K562 (cell line): ENCODE data around the gene ADD1. TPM values are rescaled to one million over a fixed set of nuclear protein-coding genes. Genes with fewer than 3 reads are reported as not detected.
"Not testable (repeated sequence)": the region's sequence is repeated elsewhere in the genome, so short reads cannot be mapped to it uniquely, and the experiment has no call there.

ENCODE experiments used
- ATAC-seq: fragments of 200-7000 bp; cut with Tn5 transposase; 3 replicates; pipeline ENCODE4 v1.9.1; 2020; ENCODE audit warnings: moderate library complexity
- BruUV-seq: library from RNA; stranded (reverse); fragments of 400-500 nt; replicated peaks from 2 replicates; lab custom pipeline; 2021; lab: Mats Ljungman, UMichigan
- CTCF ChIA-PET: fragments of 300-600 bp; formaldehyde crosslinking; extraction: SDS; loops from one replicate; lab custom pipeline; 2021; ENCODE audit warnings: low intra/inter-chr PET ratio; lab: Yijun Ruan, JAX
- POLR2A ChIA-PET: fragments of 300-600, 350-650 bp; sonication (Branson Sonifier 250); formaldehyde crosslinking; extraction: SDS; loops from one replicate; lab custom pipeline; 2021; ENCODE audit warnings: antibody characterized with exemption, inconsistent platforms; lab: Yijun Ruan, JAX
- DNase-seq, 4 experiments: peaks; one replicate each; pipeline versions ENCODE4 v3.0.0 to v3.0.0-alpha.2; 2011 to 2018; ENCODE audit warnings: low spot score in 3 of 4, mixed read lengths in 3 of 4; ENCODE audit errors: extremely low read depth in 1 of 4
- FAIRE-seq: peaks from 2 replicates; lab custom pipeline; 2011; peaks lifted over from hg19 to GRCh38; lab: Jason Lieb, UNC
- H2AFZ ChIP-seq: 2 replicates; pipeline ENCODE4 v1.6.0; 2011; ENCODE audit warnings: low read depth, low read length, control low read depth, inconsistent platforms
- H3K27ac ChIP-seq: fragments of 200-600 bp; 3 replicates; pipeline ENCODE4 v1.8.0; 2011; ENCODE audit warnings: low read depth, mild to moderate bottlenecking, control low read depth, inconsistent platforms, low read length, moderate library complexity, mixed read lengths; ENCODE audit errors: extremely low read depth
- H3K27me3 ChIP-seq, 2 experiments: fragments of 300-600 bp in 1 of 2; 2 replicates in 1 of 2; 3 replicates in 1 of 2; pipeline versions ENCODE4 v1.6.0 to v1.8.0; 2011; ENCODE audit warnings: inconsistent platforms in 2 of 2, low read length in 2 of 2, mild to moderate bottlenecking in 1 of 2, mixed read lengths in 1 of 2, moderate library complexity in 1 of 2; ENCODE audit not compliant: control insufficient read depth in 2 of 2, insufficient read depth in 2 of 2
- H3K36me3 ChIP-seq: fragments of 300-600 bp; 3 replicates; pipeline ENCODE4 v1.8.0; 2011; ENCODE audit warnings: mild to moderate bottlenecking, low read length, inconsistent platforms; ENCODE audit not compliant: control insufficient read depth, insufficient read depth
- H3K4me1 ChIP-seq, 2 experiments: fragments of 200-600 bp in 1 of 2; replicated peaks in 1 of 2; 2 replicates in 1 of 2; 3 replicates in 1 of 2; pipeline versions ENCODE4 v1.5.1 to v1.8.0; 2011; ENCODE audit warnings: inconsistent platforms in 2 of 2, low read length in 2 of 2, mild to moderate bottlenecking in 1 of 2, mixed read lengths in 1 of 2, moderate library complexity in 1 of 2; ENCODE audit not compliant: control insufficient read depth in 2 of 2, insufficient read depth in 2 of 2
- H3K4me2 ChIP-seq: 2 replicates; pipeline ENCODE4 v1.6.1; 2011; ENCODE audit warnings: low read length, control low read depth, inconsistent platforms, mixed read lengths; ENCODE audit not compliant: insufficient read depth
- H3K4me3 ChIP-seq: fragments of 200-600 bp; sonication (generic), shearing (Covaris generic); 2 replicates; pipeline ENCODE4 v1.5.1; 2016; ENCODE audit warnings: control low read depth, inconsistent platforms
- H3K79me2 ChIP-seq: fragments of 200-600 bp; 3 replicates; pipeline ENCODE4 v1.8.0; 2011; ENCODE audit warnings: low read length, inconsistent platforms; ENCODE audit not compliant: control insufficient read depth, insufficient read depth
- H3K9ac ChIP-seq, 2 experiments: 2 replicates each; pipeline versions ENCODE4 v1.6.0 to v1.6.1; 2011; ENCODE audit warnings: low read depth in 2 of 2, low read length in 2 of 2, control low read depth in 1 of 2, inconsistent platforms in 1 of 2, mild to moderate bottlenecking in 1 of 2, mixed read lengths in 1 of 2; ENCODE audit not compliant: insufficient read depth in 1 of 2
- H3K9me1 ChIP-seq: one replicate; pipeline ENCODE4 v1.6.0; 2011; ENCODE audit warnings: inconsistent platforms, mild to moderate bottlenecking, low read length, moderate library complexity; ENCODE audit not compliant: control insufficient read depth, insufficient read depth
- H3K9me3 ChIP-seq: replicated peaks from 2 replicates; pipeline ENCODE4 v1.5.1; 2011; ENCODE audit warnings: low read depth, low read length, inconsistent platforms; ENCODE audit not compliant: control insufficient read depth, insufficient read depth
- H4K20me1 ChIP-seq: replicated peaks from 2 replicates; pipeline ENCODE4 v1.6.1; 2011; ENCODE audit warnings: low read length, inconsistent platforms, mixed read lengths; ENCODE audit not compliant: control insufficient read depth, insufficient read depth
- LCOR ChIP-seq: sonication (generic); formaldehyde crosslinking; IDR thresholded peaks from 2 replicates; pipeline ENCODE4 v1.8.0; 2022; ENCODE audit warnings: mild to moderate bottlenecking, missing genetic modification reagents
- POLR2A ChIP-seq: fragments of 450-650 bp; conservative IDR thresholded peaks from 2 replicates; pipeline ENCODE4 v1.6.1; 2016
- U2AF2 ChIP-seq: fragments of 200-400 bp; formaldehyde crosslinking; optimal IDR thresholded peaks from 2 replicates; pipeline ENCODE3; 2017; ENCODE audit warnings: low read depth, mild to moderate bottlenecking, low read length
- ZHX1 ChIP-seq: fragments of 150-350 bp; conservative IDR thresholded peaks from 2 replicates; pipeline ENCODE4 v1.6.1; 2014; ENCODE audit warnings: low read length
- ZKSCAN8 ChIP-seq: fragments of 200-800 bp; sonication (Bioruptor generic); IDR thresholded peaks from 2 replicates; pipeline ENCODE4 v1.6.1; 2016; ENCODE audit warnings: missing genetic modification characterization, missing compliant biosample characterization
- WGBS: fragments of 100-300 bp; shearing (Covaris generic); methylation state at CpG from one replicate; pipeline ENCODE4 v1.1.6; 2016; ENCODE audit warnings: low coverage, mixed read lengths; ENCODE audit not compliant: insufficient coverage; ENCODE audit errors: missing lambda C conversion rate; 5-methylcytosine and 5-hydroxymethylcytosine counted together
- in situ Hi-C: fragments of 300-500 bp; cut with MboI; formaldehyde crosslinking; loops from 4 replicates; pipeline ENCODE4 v1.15.0; 2018; ENCODE audit warnings: inconsistent platforms, mixed read lengths
- intact Hi-C: fragments of 100-400 bp; cut with micrococcal nuclease; formaldehyde crosslinking; loops from 2 replicates; pipeline ENCODE4 v1.14.2; 2022
- polyA plus RNA-seq, 8 experiments: library from polyadenylated mRNA; depleted of rRNA in 4 of 8; stranded (reverse) in 5 of 8; unstranded in 3 of 8; fragments of >200 nt; fragmentation: Nextera tagmentation in 2 of 8; fragmentation: Illumina TruSeq in 1 of 8; extraction: Ambion mirVana in 2 of 8; extraction: Trizol in 1 of 8; gene quantifications; 2 replicates each; pipeline versions ENCODE4 v1.2.1 to v1.2.3, GENCODE V29; 2011 to 2014; ENCODE audit warnings: inconsistent platforms in 1 of 8, missing spikeins in 1 of 8
- total RNA-seq, 7 experiments: library from RNA; depleted of rRNA in 6 of 7; stranded (reverse); fragments of >200 nt in 6 of 7; fragmentation: Illumina TruSeq in 2 of 7; extraction: Trizol in 2 of 7; gene quantifications; 2 replicates each; pipeline versions ENCODE4 v1.2.1 to v1.2.3, GENCODE V29; 2011 to 2021; ENCODE audit warnings: low replicate concordance in 1 of 7

ADD1 gene
- total and polyA plus RNA-seq, 9 of the 15 experiments (the other 6 are each of a cell fraction or from before 2014, with no cell fraction given): 17.5 to 153 (median 74.0) TPM

GRCh38 chr4:2938411-2938810, 94.8 kb downstream of the ADD1 start:
- POLR2A ChIA-PET: interaction anchor here (1.2 kb wide), 1 partner anchor 9 kb away, joined by 4 read pairs; no protein-coding TSS in a partner anchor

GRCh38 chr4:2938906-2939305, 95.3 kb downstream of the ADD1 start:
- H3K9me3 ChIP-seq: no peaks in the 10 kb centered on the region
- FAIRE-seq (no peak), DNase-seq (no peak), ATAC-seq (no peak)
- intact Hi-C loops: no loop called here
- no peaks in the 10 kb centered on the region for H3K9me1 ChIP-seq
- peaks cover 18% of the 10 kb centered on the region; the same call in 2 of the 3 replicates for H3K79me2 ChIP-seq
- no peak overlapping the region for H2AFZ ChIP-seq
- H3K27ac ChIP-seq: no peak overlapping the region
- H3K36me3 ChIP-seq: peaks cover 74% of the 10 kb centered on the region
- H3K9ac ChIP-seq: 0 out of 4 replicates have a peak overlapping the region, but pooled peaks of 1 of the 2 experiments have one; percentile 31
- H4K20me1 ChIP-seq: peaks cover 17% of the 10 kb centered on the region; the same call in 1 of the 2 replicates
- no peak overlapping the region for H3K4me3 ChIP-seq
- 91% methylated on average over 14 of the region's 14 CpGs for WGBS
- H3K4me2 ChIP-seq: no peak overlapping the region
- peaks cover 17 to 42% of the 10 kb centered on the region in 2 experiments; a peak in 4 of 5 replicates for H3K4me1 ChIP-seq
- ChIA-PET POLR2A (interaction anchor here (0.6 kb wide), 1 partner anchor 9 kb away, joined by 3 read pairs; no protein-coding TSS in a partner anchor), CTCF (no interaction called here)
- no peaks in the 10 kb centered on the region for H3K27me3 ChIP-seq
- in situ Hi-C loops: no loop called here
- BruUV-seq: no TSS peak
- TF ChIP-seq ZKSCAN8: no peak
- no peak for TF ChIP-seq U2AF2
- no peak for TF ChIP-seq ZHX1
- TF ChIP-seq LCOR (CRISPR knock-in tag): no peak

More at GRCh38 chr4:2938411-2938810, 94.8 kb downstream of the ADD1 start:
- 99% methylated on average over 9 of the region's 10 CpGs for WGBS
- in situ Hi-C loops, H3K4me3 ChIP-seq, H3K9ac ChIP-seq, H3K4me2 ChIP-seq, H3K9me1 ChIP-seq, intact Hi-C loops, DNase-seq, H3K27ac ChIP-seq, H3K27me3 ChIP-seq, CTCF ChIA-PET, ATAC-seq, H3K9me3 ChIP-seq, FAIRE-seq, H2AFZ ChIP-seq: not testable (repeated sequence)
- H3K79me2 ChIP-seq: peaks cover 23% of the 10 kb centered on the region; the same call in 2 of the 3 replicates
- TF ChIP-seq POLR2A: 0 out of 2 replicates have a peak, but pooled peaks have one; percentile 13
- peaks cover 69% of the 10 kb centered on the region for H3K36me3 ChIP-seq
- BruUV-seq: TSS peak; percentile 62
- H4K20me1 ChIP-seq: peaks cover 17% of the 10 kb centered on the region; the same call in 1 of the 2 replicates
- H3K4me1 ChIP-seq: peaks cover 17 to 47% of the 10 kb centered on the region in 2 experiments; a peak in 4 of 5 replicates
